IMR-90 (cell line): ENCODE data around the gene SPRED2. TPM values are rescaled to one million over a fixed set of nuclear protein-coding genes. Genes with fewer than 3 reads are reported as not detected.
A peak's percentile ranks its signal among the peaks of the same experiment; 100 is the strongest.

Experiments
- ATAC-seq: fragments of 200-7000 bp; cut with Tn5 transposase; 2 replicates; pipeline ENCODE4 v1.9.1; 2020; ENCODE audit warnings: low read depth, mild to moderate bottlenecking, moderate library complexity
- BruUV-seq: library from RNA; stranded (reverse); fragments of 400-500 nt; replicated peaks from 2 replicates; lab custom pipeline; 2021; lab: Mats Ljungman, UMichigan
- CTCF ChIA-PET: fragments of 300-600 bp; formaldehyde crosslinking; extraction: SDS; loops from one replicate; lab custom pipeline; 2021; ENCODE audit warnings: antibody characterized with exemption; lab: Yijun Ruan, JAX
- POLR2A ChIA-PET: fragments of 300-600 bp; sonication (Branson Sonifier 250); formaldehyde crosslinking; loops from one replicate; lab custom pipeline; 2022; ENCODE audit warnings: antibody characterized with exemption; ENCODE audit not compliant: unreplicated experiment; lab: Charles Lee
- DNase-seq: peaks from one replicate; pipeline ENCODE4 v3.0.0; 2013
- H2AFZ ChIP-seq: replicated peaks from 2 replicates; pipeline ENCODE3; 2013; ENCODE audit warnings: low read length, mild to moderate bottlenecking; ENCODE audit not compliant: poor library complexity
- H2AK5ac ChIP-seq: 2 replicates; pipeline ENCODE4 v1.6.1; 2013; ENCODE audit warnings: low read depth, low read length, inconsistent platforms
- H2AK9ac ChIP-seq: replicated peaks from 2 replicates; pipeline ENCODE3; 2013; ENCODE audit warnings: mild to moderate bottlenecking, low read depth, low read length, moderate library complexity; ENCODE audit not compliant: poor library complexity
- H2BK120ac ChIP-seq: 2 replicates; pipeline ENCODE4 v1.6.1; 2013; ENCODE audit warnings: low read depth, low read length, inconsistent platforms
- H2BK15ac ChIP-seq: 3 replicates; pipeline ENCODE4 v1.6.1; 2013; ENCODE audit warnings: low read depth, low read length, inconsistent platforms
- H2BK20ac ChIP-seq: 2 replicates; pipeline ENCODE4 v1.6.1; 2013; ENCODE audit warnings: low read depth, mild to moderate bottlenecking, inconsistent platforms, low read length, moderate library complexity
- H2BK5ac ChIP-seq: 2 replicates; pipeline ENCODE4 v1.6.1; 2013; ENCODE audit warnings: mild to moderate bottlenecking, low read depth, low read length, inconsistent platforms; ENCODE audit not compliant: poor library complexity, severe bottlenecking
- H3K14ac ChIP-seq: replicated peaks from 2 replicates; pipeline ENCODE4 v1.6.1; 2013; ENCODE audit warnings: low read depth, low read length, inconsistent platforms
- H3K18ac ChIP-seq: 2 replicates; pipeline ENCODE4 v1.6.1; 2013; ENCODE audit warnings: low read depth, low read length, control low read depth
- H3K23ac ChIP-seq: 2 replicates; pipeline ENCODE4 v1.6.1; 2013; ENCODE audit warnings: low read depth, low read length, inconsistent platforms
- H3K27ac ChIP-seq: 2 replicates; pipeline ENCODE4 v1.5.1; 2013; ENCODE audit warnings: mild to moderate bottlenecking, control low read depth, low read length; ENCODE audit not compliant: insufficient read depth
- H3K27me3 ChIP-seq: 2 replicates; pipeline ENCODE4 v1.6.1; 2013; ENCODE audit warnings: low read length; ENCODE audit not compliant: control insufficient read depth, insufficient read depth
- H3K36me3 ChIP-seq: 2 replicates; pipeline ENCODE4 v1.6.1; 2013; ENCODE audit warnings: low read length, mixed read lengths; ENCODE audit not compliant: control insufficient read depth, insufficient read depth
- H3K4ac ChIP-seq: 2 replicates; pipeline ENCODE4 v1.6.1; 2013; ENCODE audit warnings: low read depth, low read length, inconsistent platforms
- H3K4me1 ChIP-seq: 2 replicates; pipeline ENCODE4 v1.6.1; 2013; ENCODE audit warnings: low read length, mixed read lengths; ENCODE audit not compliant: control insufficient read depth, insufficient read depth
- H3K4me2 ChIP-seq: 2 replicates; pipeline ENCODE4 v1.6.1; 2013; ENCODE audit warnings: low read depth, mild to moderate bottlenecking, control low read depth, low read length, moderate library complexity
- H3K4me3 ChIP-seq: 2 replicates; pipeline ENCODE4 v1.5.1; 2013; ENCODE audit warnings: low read depth, mild to moderate bottlenecking, control low read depth, low read length, moderate library complexity; ENCODE audit not compliant: insufficient read depth
- H3K56ac ChIP-seq: 2 replicates; pipeline ENCODE4 v1.6.1; 2013; ENCODE audit warnings: low read length, inconsistent platforms; ENCODE audit not compliant: insufficient read depth; ENCODE audit errors: extremely low read depth
- H3K79me1 ChIP-seq, 2 experiments: 2 replicates each; pipeline ENCODE4 v1.6.1; 2013; ENCODE audit warnings: low read length in 2 of 2, inconsistent platforms in 1 of 2, low read depth in 1 of 2
- H3K9ac ChIP-seq: 2 replicates; pipeline ENCODE4 v1.6.1; 2013; ENCODE audit warnings: low read depth, low read length, control low read depth
- H3K9me1 ChIP-seq: 2 replicates; pipeline ENCODE4 v1.6.1; 2013; ENCODE audit warnings: low read length, inconsistent platforms; ENCODE audit not compliant: insufficient read depth
- H3K9me3 ChIP-seq: 2 replicates; pipeline ENCODE4 v1.6.1; 2013; ENCODE audit warnings: low read length; ENCODE audit not compliant: control insufficient read depth, insufficient read depth
- H4K20me1 ChIP-seq: 2 replicates; pipeline ENCODE4 v1.6.1; 2013; ENCODE audit warnings: low read length, inconsistent platforms; ENCODE audit not compliant: insufficient read depth
- H4K5ac ChIP-seq: 2 replicates; pipeline ENCODE4 v1.6.1; 2013; ENCODE audit warnings: mild to moderate bottlenecking, low read depth, low read length, control low read depth
- H4K8ac ChIP-seq, 2 experiments: 2 replicates each; pipeline ENCODE4 v1.6.1; 2013; ENCODE audit warnings: low read depth in 2 of 2, low read length in 2 of 2, control low read depth in 1 of 2, inconsistent platforms in 1 of 2
- H4K91ac ChIP-seq: 2 replicates; pipeline ENCODE4 v1.6.1; 2013; ENCODE audit warnings: low read depth, low read length, inconsistent platforms; ENCODE audit not compliant: insufficient read depth
- BHLHE40 ChIP-seq: fragments of 150-350 bp; IDR thresholded peaks from 2 replicates; pipeline ENCODE4 v1.6.1; 2016; ENCODE audit warnings: mild to moderate bottlenecking, low read depth, low read length
- CTCF ChIP-seq: conservative IDR thresholded peaks from 2 replicates; pipeline ENCODE4 v1.5.1; 2012; ENCODE audit warnings: mild to moderate bottlenecking, low read depth, low read length, improper control_type of control experiment
- FOS ChIP-seq: fragments of 150-350 bp; IDR thresholded peaks from 2 replicates; pipeline ENCODE4 v1.6.1; 2016; ENCODE audit warnings: low read depth, low read length
- MAFK ChIP-seq: IDR thresholded peaks from 2 replicates; pipeline ENCODE4 v1.6.1; 2012; ENCODE audit warnings: low read depth, low read length, improper control_type of control experiment
- MAZ ChIP-seq: IDR thresholded peaks from 2 replicates; pipeline ENCODE4 v1.6.1; 2012; ENCODE audit warnings: low read depth, mild to moderate bottlenecking, low read length, improper control_type of control experiment, moderate library complexity, borderline replicate concordance
- MXI1 ChIP-seq: IDR thresholded peaks from 2 replicates; pipeline ENCODE4 v1.6.1; 2012; ENCODE audit warnings: low read depth, mild to moderate bottlenecking, low read length, moderate library complexity, borderline replicate concordance
- POLR2A ChIP-seq: IDR thresholded peaks from 2 replicates; pipeline ENCODE4 v1.6.1; 2012; ENCODE audit warnings: mild to moderate bottlenecking, low read depth, low read length
- RAD21 ChIP-seq: IDR thresholded peaks from 2 replicates; pipeline ENCODE4 v1.6.1; 2012; ENCODE audit warnings: low read length, improper control_type of control experiment
- RCOR1 ChIP-seq: IDR thresholded peaks from 2 replicates; pipeline ENCODE4 v1.6.1; 2012; ENCODE audit warnings: mild to moderate bottlenecking, low read length, improper control_type of control experiment; ENCODE audit not compliant: insufficient replicate concordance
- RFX5 ChIP-seq: IDR thresholded peaks from 2 replicates; pipeline ENCODE4 v1.8.0; 2012; ENCODE audit warnings: low read depth, mild to moderate bottlenecking, low read length, moderate library complexity
- SMC3 ChIP-seq: fragments of 150-350 bp; IDR thresholded peaks from 2 replicates; pipeline ENCODE4 v1.6.1; 2016; ENCODE audit warnings: low read depth, mild to moderate bottlenecking, antibody characterized with exemption, low read length, moderate library complexity
- WGBS, 2 experiments: methylation state at CpG; one replicate each; pipeline versions ENCODE4 v1.1.5 to v1.1.7; 2013; ENCODE audit warnings: missing lambda C conversion rate in 2 of 2; ENCODE audit not compliant: insufficient read length in 1 of 2; ENCODE audit errors: extremely low coverage in 2 of 2; 5-methylcytosine and 5-hydroxymethylcytosine counted together
- dilution Hi-C: fragments of 300-500 bp; cut with HindIII; formaldehyde crosslinking; loops from one replicate; pipeline ENCODE4 v1.14.3; 2018; ENCODE audit warnings: low sequenced_read_pairs; ENCODE audit not compliant: unreplicated experiment
- in situ Hi-C: fragments of 300-500 bp; cut with MboI; formaldehyde crosslinking; loops from 3 replicates; pipeline ENCODE4 v1.14.3; 2019; ENCODE audit warnings: low sequenced_read_pairs, inconsistent platforms, mixed read lengths
- intact Hi-C: fragments of 100-400 bp; cut with micrococcal nuclease; formaldehyde crosslinking; loops from 2 replicates; pipeline ENCODE4 v1.10.0; 2022
- polyA plus RNA-seq, 3 experiments: library from polyadenylated mRNA; depleted of rRNA; stranded (reverse); fragments of >200 nt; gene quantifications; 2 replicates each; pipeline ENCODE4 v1.2.3, GENCODE V29; 2012; ENCODE audit warnings: low replicate concordance in 1 of 3
- total RNA-seq: library from RNA; depleted of rRNA; stranded (reverse); fragments of >200 nt; gene quantifications from 2 replicates; pipeline ENCODE4 v1.2.3, GENCODE V29; 2012

Gene SPRED2
- total and polyA plus RNA-seq, 2 of the 4 experiments (the other 2 are of a cell fraction) = 4.8 to 18.7 TPM

GRCh38 chr2:65374999-65375398, 57.4 kb downstream of the SPRED2 start:
- no peak overlapping the region for H3K4me2 ChIP-seq
- no peak overlapping the region for H3K18ac ChIP-seq
- H3K36me3 ChIP-seq = no peaks in the 10 kb centered on the region
- no peaks in the 10 kb centered on the region for H3K27me3 ChIP-seq
- peaks cover 31% of the 10 kb centered on the region for H4K20me1 ChIP-seq
- H3K4me1 ChIP-seq = peaks cover 21% of the 10 kb centered on the region
- H2AK9ac ChIP-seq = no peak overlapping the region
- WGBS, 2 experiments = 100% methylated on average over 1 of the region's 4 CpGs; no CpG with 5 or more reads in 1 of the 2 experiments
- H2BK15ac ChIP-seq = no peak overlapping the region
- no peak overlapping the region for H3K23ac ChIP-seq
- peaks cover 33 to 86% of the 10 kb centered on the region in 2 experiments for H3K79me1 ChIP-seq
- H4K91ac ChIP-seq = no peak overlapping the region
- 0 out of 2 replicates have a peak overlapping the region, but pooled peaks have one; percentile 23 for H2AK5ac ChIP-seq
- BruUV-seq = no TSS peak
- H3K4me3 ChIP-seq = no peak overlapping the region
- DNase-seq = no peak
- no peak overlapping the region for H3K4ac ChIP-seq
- CTCF ChIA-PET = no interaction called here
- dilution Hi-C loops (no loop called here), intact Hi-C loops (no loop called here), in situ Hi-C loops (no loop called here)
- no peak overlapping the region for H3K56ac ChIP-seq
- H3K9ac ChIP-seq = no peak overlapping the region
- POLR2A ChIA-PET = no interaction called here
- no peak overlapping the region for H2BK120ac ChIP-seq
- H3K14ac ChIP-seq = no peak overlapping the region
- no peaks in the 10 kb centered on the region for H3K9me3 ChIP-seq
- H3K9me1 ChIP-seq = peaks cover 33% of the 10 kb centered on the region
- no peak overlapping the region for H3K27ac ChIP-seq
- no peak overlapping the region for H4K8ac ChIP-seq
- H2AFZ ChIP-seq = no peak overlapping the region
- no peak for ATAC-seq
- no peak overlapping the region for H2BK5ac ChIP-seq
- no peak overlapping the region for H2BK20ac ChIP-seq
- no peak overlapping the region for H4K5ac ChIP-seq
- TF ChIP-seq MAFK (no peak), FOS (no peak), RCOR1 (no peak), MAZ (no peak), SMC3 (no peak), RAD21 (no peak), CTCF (no peak), BHLHE40 (no peak), MXI1 (no peak), POLR2A (no peak), RFX5 (no peak)
